Measurements from ENCODE around the gene DNAAF8.

DNA sequence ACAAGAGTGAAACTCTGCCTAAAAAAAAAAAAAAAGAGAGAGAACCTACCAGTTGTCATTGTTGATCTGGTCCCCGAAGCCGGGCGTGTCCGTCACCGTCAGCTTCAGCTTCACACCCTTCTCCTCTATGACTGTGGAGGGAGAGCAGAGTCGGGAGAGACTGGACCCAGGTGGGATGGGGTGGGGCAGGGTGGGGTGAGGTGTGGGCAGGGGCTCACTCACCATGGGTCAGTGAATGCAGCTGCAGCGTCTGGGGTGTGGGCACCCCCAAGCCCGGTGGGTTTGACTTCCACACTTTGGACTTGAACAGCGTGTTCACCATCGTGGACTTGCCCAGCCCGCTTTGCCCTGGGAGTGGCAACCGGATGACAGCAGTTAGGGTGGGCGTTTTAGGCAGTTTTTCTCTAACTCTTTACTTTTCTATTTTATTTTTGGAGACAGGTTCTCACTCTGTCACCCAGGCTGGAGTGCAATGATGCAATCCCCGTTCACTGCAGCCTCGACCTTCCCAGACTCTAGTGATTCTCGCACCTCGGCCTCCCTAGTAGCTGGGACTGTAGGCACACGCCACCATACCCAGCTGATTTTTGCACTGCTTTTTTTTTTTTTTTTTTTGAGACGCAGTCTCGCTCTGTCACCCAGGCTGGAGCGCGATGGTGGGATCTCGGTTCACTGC lies 51.6 kb downstream of the DNAAF8 start:
- TF ChIP-seq POLR2A (IDR thresholded peaks at IDR 0.05; ENCODE audit: low read depth, low read length) (no peak), EZH2 (IDR thresholded peaks at IDR 0.05; ENCODE audit: borderline replicate concordance, low read depth, low read length, severe bottlenecking) (no peak), POLR2AphosphoS5 (IDR thresholded peaks at IDR 0.05; ENCODE audit: insufficient read depth, low read depth, low read length) (no peak), JUN (IDR thresholded peaks at IDR 0.05; ENCODE audit: borderline replicate concordance, insufficient read depth, insufficient read length, low read depth) (no peak), MYC (IDR thresholded peaks at IDR 0.05; ENCODE audit: low read depth, low read length) (no peak), GATA2 (IDR thresholded peaks at IDR 0.05; ENCODE audit: insufficient read depth, insufficient read length, low read depth, low read length) (no peak), FOS (IDR thresholded peaks at IDR 0.05; ENCODE audit: borderline replicate concordance, insufficient read depth, low read length) (no peak)
- TF ChIP-seq, protein P1, sequence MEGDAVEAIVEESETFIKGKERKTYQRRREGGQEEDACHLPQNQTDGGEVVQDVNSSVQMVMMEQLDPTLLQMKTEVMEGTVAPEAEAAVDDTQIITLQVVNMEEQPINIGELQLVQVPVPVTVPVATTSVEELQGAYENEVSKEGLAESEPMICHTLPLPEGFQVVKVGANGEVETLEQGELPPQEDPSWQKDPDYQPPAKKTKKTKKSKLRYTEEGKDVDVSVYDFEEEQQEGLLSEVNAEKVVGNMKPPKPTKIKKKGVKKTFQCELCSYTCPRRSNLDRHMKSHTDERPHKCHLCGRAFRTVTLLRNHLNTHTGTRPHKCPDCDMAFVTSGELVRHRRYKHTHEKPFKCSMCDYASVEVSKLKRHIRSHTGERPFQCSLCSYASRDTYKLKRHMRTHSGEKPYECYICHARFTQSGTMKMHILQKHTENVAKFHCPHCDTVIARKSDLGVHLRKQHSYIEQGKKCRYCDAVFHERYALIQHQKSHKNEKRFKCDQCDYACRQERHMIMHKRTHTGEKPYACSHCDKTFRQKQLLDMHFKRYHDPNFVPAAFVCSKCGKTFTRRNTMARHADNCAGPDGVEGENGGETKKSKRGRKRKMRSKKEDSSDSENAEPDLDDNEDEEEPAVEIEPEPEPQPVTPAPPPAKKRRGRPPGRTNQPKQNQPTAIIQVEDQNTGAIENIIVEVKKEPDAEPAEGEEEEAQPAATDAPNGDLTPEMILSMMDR (IDR thresholded peaks at IDR 0.05; ENCODE audit: extremely low read depth in 1 of 2, insufficient read depth in 1 of 2, low read depth in 1 of 2, low read length in 2 of 2) = no peak
- TF ChIP-seq, protein P2, sequence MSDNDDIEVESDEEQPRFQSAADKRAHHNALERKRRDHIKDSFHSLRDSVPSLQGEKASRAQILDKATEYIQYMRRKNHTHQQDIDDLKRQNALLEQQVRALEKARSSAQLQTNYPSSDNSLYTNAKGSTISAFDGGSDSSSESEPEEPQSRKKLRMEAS (IDR thresholded peaks at IDR 0.05; ENCODE audit: insufficient read depth, insufficient read length) = no peak

All from endothelial cell of umbilical vein (primary cell).